GM23338 (cell line): ENCODE results near the gene KIAA1328.

ENCODE experiments used
- EZH2 ChIP-seq: fragments of 200-600 bp; sonication (generic); IDR thresholded peaks from one replicate; pipeline ENCODE4 v1.8.0; 2017; ENCODE audit warnings: antibody characterized with exemption, mild to moderate bottlenecking, low read depth; ENCODE audit not compliant: unreplicated experiment
- EZH2phosphoT487 ChIP-seq: fragments of 200-600 bp; sonication (generic); IDR thresholded peaks from one replicate; pipeline ENCODE4 v1.8.1; 2018; ENCODE audit warnings: antibody characterized with exemption; ENCODE audit not compliant: unreplicated experiment
- POLR2AphosphoS5 ChIP-seq: IDR thresholded peaks from 2 replicates; pipeline ENCODE4 v1.6.1; 2016; ENCODE audit warnings: antibody characterized with exemption, low read depth
- REST ChIP-seq: IDR thresholded peaks from one replicate; pipeline ENCODE4 v1.6.1; 2018; ENCODE audit warnings: antibody characterized with exemption; ENCODE audit not compliant: unreplicated experiment
- STAT1 ChIP-seq: IDR thresholded peaks from one replicate; pipeline ENCODE4 v1.6.1; 2016; ENCODE audit warnings: antibody characterized with exemption; ENCODE audit not compliant: unreplicated experiment
- ZNF114 ChIP-seq: fragments of 250-450 bp; sonication (Bioruptor Pico); IDR thresholded peaks from 2 replicates; pipeline ENCODE4 v1.5.0; 2020; ENCODE audit warnings: mild to moderate bottlenecking, moderate library complexity
- TF ChIP-seq, protein P1 (sequence below), 2 experiments: fragments of 200-600 bp in 1 of 2; sonication (generic) in 1 of 2; conservative IDR thresholded peaks; 2 replicates each; pipeline versions ENCODE4 v1.5.1 to v1.6.1; 2016 to 2017; ENCODE audit warnings: antibody characterized with exemption in 2 of 2, low read depth in 2 of 2, mild to moderate bottlenecking in 2 of 2, moderate library complexity in 1 of 2

DNA sequence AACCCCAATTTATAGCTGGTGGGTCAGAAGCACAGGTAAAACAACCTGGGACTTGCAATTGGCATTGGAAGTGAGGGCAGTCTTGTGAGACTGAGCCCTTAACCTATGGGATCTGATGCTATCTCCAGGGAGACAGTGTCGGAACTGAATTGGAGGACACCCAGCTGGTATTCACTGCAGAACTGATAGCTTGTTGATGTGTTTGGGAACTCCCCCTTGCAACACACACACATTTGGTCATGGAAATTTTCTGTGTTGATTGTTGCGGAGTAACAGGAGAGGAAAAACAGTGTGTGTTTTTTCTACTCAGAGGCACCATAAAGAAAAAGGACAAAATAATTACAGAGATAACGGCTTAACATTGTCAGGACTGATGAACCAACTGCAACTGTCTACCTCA is 16.2 kb upstream of the KIAA1328 start:
- TF ChIP-seq, protein P1, sequence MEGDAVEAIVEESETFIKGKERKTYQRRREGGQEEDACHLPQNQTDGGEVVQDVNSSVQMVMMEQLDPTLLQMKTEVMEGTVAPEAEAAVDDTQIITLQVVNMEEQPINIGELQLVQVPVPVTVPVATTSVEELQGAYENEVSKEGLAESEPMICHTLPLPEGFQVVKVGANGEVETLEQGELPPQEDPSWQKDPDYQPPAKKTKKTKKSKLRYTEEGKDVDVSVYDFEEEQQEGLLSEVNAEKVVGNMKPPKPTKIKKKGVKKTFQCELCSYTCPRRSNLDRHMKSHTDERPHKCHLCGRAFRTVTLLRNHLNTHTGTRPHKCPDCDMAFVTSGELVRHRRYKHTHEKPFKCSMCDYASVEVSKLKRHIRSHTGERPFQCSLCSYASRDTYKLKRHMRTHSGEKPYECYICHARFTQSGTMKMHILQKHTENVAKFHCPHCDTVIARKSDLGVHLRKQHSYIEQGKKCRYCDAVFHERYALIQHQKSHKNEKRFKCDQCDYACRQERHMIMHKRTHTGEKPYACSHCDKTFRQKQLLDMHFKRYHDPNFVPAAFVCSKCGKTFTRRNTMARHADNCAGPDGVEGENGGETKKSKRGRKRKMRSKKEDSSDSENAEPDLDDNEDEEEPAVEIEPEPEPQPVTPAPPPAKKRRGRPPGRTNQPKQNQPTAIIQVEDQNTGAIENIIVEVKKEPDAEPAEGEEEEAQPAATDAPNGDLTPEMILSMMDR (conservative IDR thresholded peaks at IDR 0.05; ENCODE audit: low read depth in 2 of 2), result no peak
- TF ChIP-seq EZH2phosphoT487, result no peak
- no peak for TF ChIP-seq EZH2
- TF ChIP-seq STAT1, result no peak
- no peak for TF ChIP-seq POLR2AphosphoS5
- TF ChIP-seq ZNF114, result no peak
- no peak for TF ChIP-seq REST
